22Rv1 (cell line): ENCODE measurements around the gene SLC25A36.

Experiments used
- H3K27ac ChIP-seq: fragments of 450-650 bp; 2 replicates; pipeline ENCODE4 v1.5.1; 2017
- CTCF ChIP-seq: fragments of 450-650 bp; IDR thresholded peaks from 2 replicates; pipeline ENCODE4 v1.5.1; 2017; ENCODE audit warnings: mild to moderate bottlenecking
- ZFX ChIP-seq: fragments of 450-650 bp; IDR thresholded peaks from 2 replicates; pipeline ENCODE4 v1.6.1; 2017; ENCODE audit warnings: antibody characterized with exemption, borderline replicate concordance

SLC25A36 gene

GRCh38 chr3:141000027-141000663 is 58.5 kb downstream of the SLC25A36 start:
- no peak overlapping the region for H3K27ac ChIP-seq
- TF ChIP-seq CTCF (peak; percentile 78), ZFX (no peak)

- no peak overlapping the region for H3K27ac ChIP-seq
- no peak for TF ChIP-seq ZFX
- TF ChIP-seq CTCF = no peak
Observed at GRCh38 chr3:141000686-141001085, 59.0 kb downstream of the SLC25A36 start.

- TF ChIP-seq ZFX (no peak), CTCF (no peak)
- no peak overlapping the region for H3K27ac ChIP-seq
Observed at GRCh38 chr3:141006344-141006743, 64.7 kb downstream of the SLC25A36 start.

GRCh38 chr3:141009496-141009895 is 67.9 kb downstream of the SLC25A36 start:
- no peak overlapping the region for H3K27ac ChIP-seq
- TF ChIP-seq CTCF (no peak), ZFX (no peak)

- no peak overlapping the region for H3K27ac ChIP-seq
- TF ChIP-seq CTCF (peak; percentile 88), ZFX (no peak)
Observed at GRCh38 chr3:141011232-141011996, 69.8 kb downstream of the SLC25A36 start.

GRCh38 chr3:141011997-141012262 is 70.3 kb downstream of the SLC25A36 start:
- no peak for TF ChIP-seq ZFX

GRCh38 chr3:141012571-141012970 is 70.9 kb downstream of the SLC25A36 start:
- H3K27ac ChIP-seq = peak overlapping the region; percentile 42

More at GRCh38 chr3:141011997-141012262, 70.3 kb downstream of the SLC25A36 start:
- no peak overlapping the region for H3K27ac ChIP-seq

More at GRCh38 chr3:141012571-141012970, 70.9 kb downstream of the SLC25A36 start:
- no peak for TF ChIP-seq CTCF
